K562 (cell line): ENCODE data around the gene SCPEP1. TPM values are rescaled to one million over a fixed set of nuclear protein-coding genes. Genes with fewer than 3 reads are reported as not detected.
A peak's percentile ranks its signal among the peaks of the same experiment; 100 is the strongest.

ENCODE experiments used
- DIDO1 ChIP-seq: fragments of 450-650 bp; IDR thresholded peaks from 2 replicates; pipeline ENCODE4 v1.6.1; 2016; ENCODE audit warnings: low read depth, missing biosample characterization, missing genetic modification characterization
- FOXA1 ChIP-seq: fragments of 450-650 bp; IDR thresholded peaks from 2 replicates; pipeline ENCODE4 v1.6.1; 2016; ENCODE audit warnings: mild to moderate bottlenecking, borderline replicate concordance
- FOXJ3 ChIP-seq: sonication (generic); formaldehyde crosslinking; IDR thresholded peaks from 2 replicates; pipeline ENCODE4 v1.4.0; 2020; ENCODE audit warnings: mild to moderate bottlenecking, missing genetic modification reagents
- HCFC1 ChIP-seq: IDR thresholded peaks from 2 replicates; pipeline ENCODE4 v1.6.1; 2012; ENCODE audit warnings: low read depth, low read length, improper control_type of control experiment
- NCOA6 ChIP-seq: fragments of 450-650 bp; IDR thresholded peaks from 2 replicates; pipeline ENCODE4 v1.6.1; 2017; ENCODE audit warnings: mild to moderate bottlenecking
- NFE2 ChIP-seq: IDR thresholded peaks from 2 replicates; pipeline ENCODE4 v1.6.1; 2014; ENCODE audit warnings: antibody characterized with exemption, low read depth
- REST ChIP-seq, 2 experiments: fragments of 450-650 bp; formaldehyde crosslinking in 1 of 2; IDR thresholded peaks; 2 replicates each; pipeline versions ENCODE4 v1.4.0 to v1.6.1; 2014 to 2020; ENCODE audit warnings: mild to moderate bottlenecking in 2 of 2, borderline replicate concordance in 1 of 2, low read depth in 1 of 2
- RNF219 ChIP-seq: fragments of 250-450 bp; sonication (Bioruptor Pico); IDR thresholded peaks from 2 replicates; pipeline ENCODE4 v1.5.0; 2022; ENCODE audit warnings: mild to moderate bottlenecking
- TGIF2 ChIP-seq: sonication (generic); formaldehyde crosslinking; IDR thresholded peaks from 2 replicates; pipeline ENCODE4 v1.8.1; 2022; ENCODE audit warnings: mild to moderate bottlenecking, missing genetic modification reagents, moderate library complexity
- YBX1 ChIP-seq: fragments of 450-650 bp; IDR thresholded peaks from 2 replicates; pipeline ENCODE4 v1.7.1; 2016; ENCODE audit warnings: mild to moderate bottlenecking
- ZBTB33 ChIP-seq: sonication (generic); formaldehyde crosslinking; IDR thresholded peaks from 2 replicates; pipeline ENCODE4 v1.8.1; 2023; ENCODE audit warnings: mild to moderate bottlenecking, missing genetic modification reagents
- ZBTB7A ChIP-seq: IDR thresholded peaks from 2 replicates; pipeline ENCODE4 v1.6.1; 2011; ENCODE audit warnings: low read depth, mild to moderate bottlenecking, low read length, moderate library complexity, borderline replicate concordance; ENCODE audit not compliant: control insufficient read depth
- ZNF212 ChIP-seq: fragments of 450-650 bp; formaldehyde crosslinking; IDR thresholded peaks from 2 replicates; pipeline ENCODE4 v1.4.0; 2020; ENCODE audit warnings: mild to moderate bottlenecking
- polyA plus RNA-seq, 8 experiments: library from polyadenylated mRNA; depleted of rRNA in 4 of 8; stranded (reverse) in 5 of 8; unstranded in 3 of 8; fragments of >200 nt; fragmentation: Nextera tagmentation in 2 of 8; fragmentation: Illumina TruSeq in 1 of 8; extraction: Ambion mirVana in 2 of 8; extraction: Trizol in 1 of 8; gene quantifications; 2 replicates each; pipeline versions ENCODE4 v1.2.1 to v1.2.3, GENCODE V29; 2011 to 2014; ENCODE audit warnings: inconsistent platforms in 1 of 8, missing spikeins in 1 of 8
- total RNA-seq, 7 experiments: library from RNA; depleted of rRNA in 6 of 7; stranded (reverse); fragments of >200 nt in 6 of 7; fragmentation: Illumina TruSeq in 2 of 7; extraction: Trizol in 2 of 7; gene quantifications; 2 replicates each; pipeline versions ENCODE4 v1.2.1 to v1.2.3, GENCODE V29; 2011 to 2021; ENCODE audit warnings: low replicate concordance in 1 of 7

Gene SCPEP1
- total and polyA plus RNA-seq, 9 of the 15 experiments (the other 6 are each of a cell fraction or from before 2014, with no cell fraction given) = 5.1 to 14.8 (median 7.2) TPM

GRCh38 chr17:56960596-56961538 is 17.1 kb upstream of the SCPEP1 start, which contains the start of gene COIL (continued):
- TF ChIP-seq RNF219 (CRISPR knock-in tag) = no peak
- peak; percentile 60; the same call in 1 of the 2 replicates for TF ChIP-seq ZBTB33 (CRISPR knock-in tag)
- TF ChIP-seq DIDO1 (tag) = peak; percentile 79; the same call in 1 of the 2 replicates
- no peak for TF ChIP-seq NCOA6
- peak; percentile 64 for TF ChIP-seq HCFC1
- TF ChIP-seq FOXA1 = no peak
- no peak for TF ChIP-seq FOXJ3 (CRISPR knock-in tag)
- peak; percentile 68 for TF ChIP-seq REST (IDR thresholded peaks at IDR 0.05; ENCODE audit: borderline replicate concordance)
- TF ChIP-seq REST (CRISPR knock-in tag; IDR thresholded peaks at IDR 0.05; ENCODE audit: low read depth) = no peak
- no peak for TF ChIP-seq TGIF2 (CRISPR knock-in tag)
- no peak for TF ChIP-seq NFE2
- TF ChIP-seq ZNF212 = no peak
- TF ChIP-seq ZBTB7A = peak; percentile 75; the same call in 1 of the 2 replicates
- TF ChIP-seq YBX1 = no peak
